GM19438 (cell line): Measurements from ENCODE around the gene TMEM223.
A peak's percentile ranks its signal among the peaks of the same experiment; 100 is the strongest.
"Not testable (repeated sequence)": the region's sequence is repeated elsewhere in the genome, so short reads cannot be mapped to it uniquely, and the experiment has no call there.

Experiments used
- ATAC-seq: cut with Tn5 transposase; IDR thresholded peaks from one replicate; pipeline ENCODE4 v1.9.1; 2021; ENCODE audit warnings: low read depth; ENCODE audit not compliant: unreplicated experiment

The TMEM223 gene, protein sequence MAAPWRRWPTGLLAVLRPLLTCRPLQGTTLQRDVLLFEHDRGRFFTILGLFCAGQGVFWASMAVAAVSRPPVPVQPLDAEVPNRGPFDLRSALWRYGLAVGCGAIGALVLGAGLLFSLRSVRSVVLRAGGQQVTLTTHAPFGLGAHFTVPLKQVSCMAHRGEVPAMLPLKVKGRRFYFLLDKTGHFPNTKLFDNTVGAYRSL

DNA sequence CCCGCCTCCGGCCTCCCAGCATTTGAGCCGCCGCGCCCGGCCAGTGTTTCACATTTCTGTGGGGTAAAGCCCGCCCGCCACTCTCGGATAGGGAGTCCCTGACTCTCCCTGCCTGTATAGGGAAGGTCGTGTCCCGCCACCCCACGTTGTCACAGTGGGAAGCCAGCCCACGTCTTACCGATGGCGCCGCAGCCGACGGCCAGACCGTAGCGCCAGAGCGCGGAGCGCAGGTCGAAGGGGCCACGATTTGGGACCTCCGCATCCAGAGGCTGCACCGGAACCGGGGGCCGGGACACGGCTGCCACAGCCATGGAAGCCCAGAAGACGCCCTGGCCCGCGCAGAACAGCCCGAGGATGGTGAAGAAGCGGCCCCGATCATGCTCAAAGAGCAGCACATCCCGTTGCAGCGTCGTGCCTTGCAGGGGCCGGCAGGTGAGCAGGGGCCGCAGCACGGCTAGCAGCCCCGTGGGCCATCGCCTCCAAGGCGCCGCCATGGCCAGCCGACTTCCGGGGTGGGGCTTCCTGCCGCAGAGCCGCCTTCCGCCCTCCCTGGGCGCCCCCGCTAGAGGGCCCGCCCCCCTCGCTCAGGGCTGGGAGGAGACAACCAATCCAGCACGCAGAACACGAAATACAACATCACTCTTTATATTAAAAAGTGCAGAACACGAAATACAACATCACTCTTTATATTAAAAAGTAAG is at the start of gene TMEM223:
TSS of gene TMEM223 (minus strand) at position 506 of the 701 bp plus-strand sequence. CDS start at position 494, 12 bp downstream.
- peak; percentile 57 for ATAC-seq

DNA sequence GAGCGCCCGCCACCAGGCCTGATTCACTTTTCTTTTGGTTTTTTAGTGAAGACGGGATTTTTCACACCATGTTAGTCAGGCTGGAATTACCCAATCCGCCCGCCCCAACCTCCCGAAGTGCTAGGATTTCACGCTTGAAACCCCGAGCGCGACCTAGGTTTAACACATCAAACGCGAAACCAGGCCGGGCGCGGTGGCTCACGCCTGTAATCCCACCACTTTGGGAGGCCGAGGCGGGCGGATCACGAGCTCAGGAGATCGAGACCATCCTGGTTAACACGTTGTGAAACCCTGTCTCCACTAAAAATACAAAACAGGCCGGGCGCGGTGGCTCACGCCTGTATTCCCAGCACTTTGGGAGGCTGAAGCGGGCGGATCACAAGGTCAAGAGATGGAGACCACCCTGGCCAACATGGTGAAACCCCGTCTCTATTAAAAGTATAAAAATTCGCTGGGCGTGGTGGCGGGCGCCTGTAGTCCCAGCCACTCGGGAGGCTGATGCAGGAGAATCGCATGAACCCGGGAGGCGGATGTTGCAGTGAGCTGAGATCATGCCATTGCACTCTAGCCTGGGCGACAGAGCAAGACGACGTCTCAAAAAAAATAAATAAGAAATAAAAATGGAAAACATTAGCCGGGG is 49.0 kb upstream of the TMEM223 start:
- not testable (repeated sequence) for ATAC-seq

DNA sequence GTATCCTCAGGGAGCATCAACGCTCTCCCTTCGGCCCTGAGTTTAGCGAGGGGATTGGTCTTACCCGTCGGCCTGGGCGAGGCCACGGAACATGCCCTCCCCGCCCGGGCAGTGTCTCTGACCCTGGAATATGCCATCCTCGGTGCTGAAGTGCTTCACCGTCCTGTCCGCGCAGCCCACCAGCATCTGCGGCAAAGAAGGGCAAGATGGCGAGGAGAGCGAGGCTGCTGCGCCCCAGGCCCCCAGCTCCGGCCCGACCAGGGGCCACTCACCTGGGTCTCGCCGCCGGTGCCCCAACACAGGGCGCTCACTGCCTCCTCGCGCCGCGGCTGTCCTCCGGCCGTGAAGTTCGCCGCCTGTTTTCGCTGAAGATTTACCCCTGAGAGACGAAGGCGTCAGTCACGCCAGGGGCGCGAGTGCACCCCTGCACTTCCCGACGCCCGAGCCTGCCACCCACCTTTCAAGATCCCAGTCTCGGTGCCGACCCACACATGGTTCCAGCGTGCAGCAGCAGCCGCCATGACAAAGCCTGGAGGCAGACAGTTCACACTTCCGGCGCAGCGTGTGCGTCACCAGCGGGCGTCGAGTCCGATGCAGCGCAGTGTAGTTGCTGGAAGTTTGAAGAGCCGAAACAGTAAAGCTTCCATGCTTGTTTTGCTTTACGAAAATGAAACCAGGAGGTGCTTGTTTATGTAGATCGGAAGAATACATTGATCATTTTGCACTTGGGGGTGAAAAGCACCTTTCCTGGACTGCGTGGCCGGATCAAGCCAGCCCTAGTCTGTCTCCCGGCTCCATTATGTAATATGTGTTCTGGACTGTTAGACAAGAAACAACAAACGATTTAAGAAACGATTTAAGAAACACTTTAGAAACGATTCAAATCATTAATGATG is 47.5 kb upstream of the TMEM223 start, which contains the start of gene WDR74:
TSS of gene WDR74 (minus strand) at position 541 of the 896 bp plus-strand sequence. CDS start at position 521, 20 bp downstream.
- peak; percentile 47 for ATAC-seq

DNA sequence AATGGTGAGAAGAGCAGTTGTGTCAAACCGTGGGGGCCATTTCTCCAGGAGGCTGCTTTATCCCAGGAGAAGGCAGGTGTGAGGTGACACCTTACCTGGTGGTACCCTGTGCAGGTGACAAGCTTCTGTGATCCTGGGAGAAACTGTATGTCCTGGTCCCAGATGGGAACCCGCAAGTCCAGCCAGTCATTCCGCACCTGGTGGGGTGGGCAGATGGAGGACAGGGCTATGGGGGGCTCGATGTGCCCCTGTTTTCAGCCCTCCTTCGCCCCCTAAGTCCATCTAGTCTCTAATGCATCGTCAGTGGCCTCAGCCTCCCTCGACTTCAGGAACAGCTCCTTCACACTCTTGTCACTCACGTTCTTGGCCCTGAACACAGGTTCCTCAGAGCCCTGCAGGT is 43.5 kb upstream of the TMEM223 start:
- ATAC-seq = no peak

DNA sequence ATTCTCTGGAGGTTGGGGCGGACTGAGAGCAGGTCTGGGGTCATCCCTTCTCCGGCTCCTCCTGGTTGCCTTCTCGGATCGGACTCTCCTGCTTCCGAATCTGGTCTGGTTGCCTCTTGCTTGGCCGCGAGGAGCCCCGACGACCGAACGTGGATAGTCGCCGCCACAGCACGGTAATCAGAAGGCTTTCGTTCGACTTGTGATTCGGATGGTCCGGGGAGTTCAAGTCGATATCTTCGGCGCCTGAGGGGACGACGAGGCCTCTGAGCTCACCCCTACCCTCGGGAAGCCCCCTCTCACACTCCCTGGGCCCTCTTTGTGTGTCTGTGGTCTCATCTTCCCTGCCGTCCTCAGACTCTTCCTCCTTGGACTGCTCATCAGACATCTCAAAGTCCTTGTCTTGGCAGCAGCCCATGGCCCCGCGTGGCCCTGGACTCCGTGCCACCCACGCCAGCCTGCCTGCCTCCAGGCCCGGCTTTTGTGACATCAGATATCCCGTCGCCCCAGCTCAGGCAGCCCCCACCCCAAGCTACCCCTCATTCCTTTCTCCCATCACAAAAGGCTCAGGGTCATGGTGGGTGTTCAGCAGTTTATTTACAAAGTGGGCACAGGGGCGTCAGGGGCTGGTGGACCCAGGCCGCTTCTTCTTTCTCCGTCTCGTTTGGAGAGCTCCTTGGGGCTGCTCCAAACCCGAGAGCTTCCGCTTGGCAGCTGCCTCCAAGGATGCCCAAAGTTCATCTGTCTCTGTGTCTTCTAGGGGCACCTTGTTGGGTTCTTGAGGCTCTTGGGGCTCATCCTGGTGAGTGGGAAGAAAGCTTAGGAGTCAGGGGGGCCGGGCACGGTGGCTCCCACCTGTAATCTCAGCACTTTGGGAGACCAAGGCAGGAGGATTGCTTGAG is 40.8 kb upstream of the TMEM223 start, which contains the start of gene TEX54:
TSS of gene TEX54 (minus strand) at position 506 of the 899 bp plus-strand sequence.
- ATAC-seq = no peak

DNA sequence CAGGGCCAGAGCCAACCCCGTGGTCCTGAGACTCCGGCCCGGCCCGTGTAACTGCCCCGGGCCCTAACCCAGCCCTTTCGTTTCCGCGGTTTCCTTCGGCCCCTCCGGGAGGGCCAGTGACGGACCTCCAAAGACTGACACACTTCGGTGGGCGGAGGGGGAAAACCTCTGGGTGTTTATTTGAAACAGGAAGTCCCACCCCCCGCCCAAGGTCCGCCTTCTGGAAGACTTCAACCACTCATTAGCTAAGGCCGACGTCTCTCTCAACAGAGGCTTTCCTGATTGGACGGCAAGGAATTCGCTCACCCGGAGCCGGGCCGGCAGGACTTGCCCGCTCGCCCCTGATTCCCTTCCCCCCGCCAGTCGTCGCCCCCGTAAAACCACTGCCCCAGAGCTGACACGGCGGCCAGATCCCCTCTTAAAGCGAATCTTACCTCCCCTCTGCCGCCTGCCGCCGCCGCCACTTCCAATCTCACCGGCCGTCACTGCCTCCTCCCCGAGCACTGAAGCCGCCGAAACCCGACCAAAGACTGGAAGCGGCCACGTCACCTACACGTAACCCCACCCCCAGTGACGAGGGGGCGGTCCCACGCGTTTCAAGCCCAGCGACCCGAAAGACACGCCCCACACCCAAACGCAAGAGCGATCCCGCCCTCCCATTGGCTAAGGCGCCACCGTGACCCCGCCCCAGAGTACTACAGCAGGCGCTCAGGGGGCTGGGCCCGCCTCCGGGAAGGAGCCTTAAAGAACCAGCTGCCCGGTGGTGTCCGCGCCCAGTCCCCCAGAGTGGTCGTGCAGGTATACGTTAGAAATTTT is 39.9 kb upstream of the TMEM223 start, which contains the start of gene STX5:
TSS of gene STX5 (minus strand) at position 532 of the 816 bp plus-strand sequence. CDS start 808 bp downstream, outside the sequence.
- ATAC-seq = peak; percentile 79

DNA sequence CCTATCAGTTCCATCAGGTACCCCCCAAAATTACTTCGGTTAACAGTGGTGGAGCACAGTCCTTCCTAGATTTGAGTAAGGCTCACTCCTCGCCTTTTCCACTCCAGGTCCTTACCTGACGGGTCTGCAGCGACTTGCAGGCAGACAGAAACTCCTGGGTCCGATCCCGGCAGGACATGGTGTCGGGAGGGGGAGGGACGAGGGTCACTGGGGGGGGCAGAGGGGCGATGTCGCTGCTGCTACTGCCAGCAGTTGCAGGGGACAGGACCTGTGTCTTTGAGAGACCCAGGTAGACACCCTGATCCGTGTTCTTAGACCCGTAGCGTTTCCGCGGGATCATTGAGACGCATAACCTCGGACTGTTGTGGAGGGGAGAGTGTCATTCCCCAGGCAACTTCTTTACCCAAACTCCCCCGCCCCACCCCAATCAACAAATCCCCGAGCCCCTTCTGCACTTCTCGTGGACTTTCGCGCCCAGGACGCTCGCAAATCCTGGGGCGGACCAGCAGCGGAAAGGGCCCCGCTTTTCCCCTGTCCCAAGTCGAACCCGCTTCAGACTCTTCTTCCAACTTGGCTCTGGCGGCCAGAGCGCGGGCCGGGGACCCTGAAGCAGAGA is 39.2 kb upstream of the TMEM223 start:
- ATAC-seq = no peak

DNA sequence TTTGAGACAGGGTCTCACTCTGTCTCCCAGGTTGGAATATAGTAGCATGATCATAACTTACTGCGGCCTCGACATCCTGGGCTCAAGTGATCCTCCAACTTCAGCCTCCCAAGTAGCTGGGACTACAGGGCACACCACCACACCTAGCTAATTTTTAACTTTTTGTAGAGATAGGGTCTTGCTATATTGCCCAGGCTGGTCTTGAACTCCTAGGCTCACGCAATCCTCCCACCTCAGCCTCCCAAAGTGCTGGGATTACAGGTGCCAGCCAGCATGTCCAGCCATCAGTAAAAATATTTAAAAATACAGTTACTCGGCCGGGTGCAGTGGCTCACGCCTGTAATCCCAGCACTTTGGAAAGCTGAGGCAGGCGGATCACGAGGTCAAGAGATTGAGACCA is 36.3 kb upstream of the TMEM223 start:
- ATAC-seq = not testable (repeated sequence)

DNA sequence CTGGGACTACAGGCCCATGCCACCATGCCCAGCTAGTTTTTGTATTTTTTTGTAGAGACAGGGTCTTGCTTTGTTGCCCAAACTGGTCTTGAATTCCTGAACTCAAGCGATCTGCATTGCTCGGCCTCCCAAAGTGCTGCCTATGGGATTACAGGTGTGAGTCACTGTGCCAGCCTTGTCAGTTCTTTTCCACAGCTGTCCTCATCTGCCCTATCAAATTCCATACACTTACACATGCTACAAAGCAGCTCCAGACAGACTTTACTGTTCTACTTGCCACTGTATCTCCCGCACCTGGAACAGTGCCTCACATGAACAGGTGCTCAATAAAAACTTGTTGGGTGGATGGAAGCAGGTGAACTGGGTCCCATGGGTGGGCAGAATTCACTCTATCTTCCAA is 31.9 kb upstream of the TMEM223 start:
- no peak for ATAC-seq

DNA sequence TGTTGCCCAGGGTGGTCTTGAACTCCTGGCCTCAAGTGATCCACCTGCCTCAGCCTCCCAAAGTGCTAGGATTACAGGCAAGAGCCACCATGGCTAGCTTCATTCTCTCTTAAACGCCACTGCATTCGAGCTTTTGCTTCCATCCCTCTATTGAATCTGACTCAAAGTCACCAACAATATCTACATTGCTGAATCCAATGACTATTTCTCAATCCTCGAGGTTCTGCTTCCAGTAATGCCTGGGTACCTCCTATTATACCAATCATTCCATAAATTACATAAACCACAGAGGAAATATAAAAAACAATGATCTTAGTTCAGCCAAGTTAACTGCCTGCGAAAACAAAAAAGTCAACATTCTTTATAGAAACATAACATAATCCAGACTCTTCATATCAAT is 25.3 kb upstream of the TMEM223 start:
- no peak for ATAC-seq

DNA sequence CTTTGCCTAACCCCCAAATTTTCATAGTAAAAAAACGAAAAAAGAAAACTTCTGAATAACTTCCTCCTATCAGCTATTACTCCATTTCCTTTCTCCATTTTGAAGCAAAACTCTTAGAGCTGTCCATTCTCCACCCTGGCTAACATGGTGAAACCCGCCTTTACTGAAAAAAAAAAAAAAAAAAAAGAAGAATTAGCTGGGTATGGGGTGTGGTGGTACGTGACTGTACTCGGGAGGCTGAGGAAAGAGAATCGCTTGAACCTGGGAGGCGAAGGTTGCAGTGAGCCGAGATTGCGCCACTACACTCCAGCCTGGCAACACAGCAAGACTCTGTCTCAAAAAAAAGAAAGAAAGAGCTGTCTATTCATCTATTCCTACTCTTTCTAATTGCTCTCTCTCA is 24.8 kb upstream of the TMEM223 start:
- ATAC-seq = no peak

DNA sequence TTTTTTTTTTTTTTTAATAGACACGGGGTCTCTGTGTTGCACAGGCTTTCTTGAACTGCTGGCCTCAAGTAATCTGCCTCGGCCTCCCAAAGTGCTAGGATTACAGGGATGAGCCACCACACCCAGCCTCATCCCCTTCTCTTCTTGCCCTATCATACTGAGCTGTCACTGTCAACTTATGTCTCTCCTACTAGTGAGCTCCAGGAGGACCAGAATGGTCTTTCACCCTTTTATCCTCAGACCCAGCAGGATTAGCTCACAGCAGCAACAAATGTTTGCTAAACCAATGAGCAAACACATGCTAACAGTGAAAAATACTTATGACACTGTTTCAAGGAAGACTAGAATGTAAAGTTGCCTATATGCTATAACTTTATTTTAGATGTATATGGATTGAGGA is 19.9 kb upstream of the TMEM223 start:
- no peak for ATAC-seq

DNA sequence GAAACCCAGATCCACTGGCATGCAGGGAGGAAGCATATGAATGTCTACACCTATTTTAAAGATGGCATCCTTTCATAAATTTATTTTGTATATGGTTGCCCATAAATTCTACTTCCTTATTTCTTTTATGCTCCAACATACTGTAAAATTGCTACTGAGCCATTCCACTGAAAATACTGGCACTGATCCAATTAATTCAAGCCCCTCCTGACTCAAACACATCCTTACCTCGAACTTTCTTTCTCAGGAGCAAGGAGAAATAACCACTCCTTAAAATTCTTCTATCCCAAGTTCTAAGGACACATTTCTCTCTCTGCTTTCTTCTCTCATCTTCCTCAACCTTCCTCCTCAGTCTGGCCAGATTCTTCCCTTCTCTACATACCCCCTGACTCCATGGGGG is 18.9 kb upstream of the TMEM223 start:
- ATAC-seq = no peak

DNA sequence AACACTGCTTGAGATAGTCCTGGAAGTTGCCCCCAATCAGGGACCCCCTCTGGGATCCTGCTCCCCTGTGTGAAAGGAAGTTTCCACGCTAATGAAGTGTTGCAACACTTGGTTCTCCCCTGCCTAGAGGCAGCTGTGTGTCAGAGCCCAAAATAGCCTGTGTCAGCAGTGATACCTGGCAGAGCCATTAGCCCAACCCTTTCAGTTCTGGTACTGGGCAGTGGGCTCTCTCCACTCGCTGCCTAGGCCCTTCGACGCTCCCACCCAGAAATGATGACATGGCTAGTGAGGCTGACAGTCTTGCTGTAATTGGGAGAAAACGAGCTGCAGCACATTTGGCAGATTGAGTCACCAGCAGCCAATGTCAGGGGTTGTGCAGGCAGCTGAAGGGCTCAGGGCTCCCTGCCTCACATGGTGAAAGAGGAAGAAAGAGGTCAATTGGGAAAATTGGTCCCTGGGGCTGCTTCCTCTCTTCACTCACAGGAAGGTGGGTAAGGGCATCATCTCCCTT is 14.9 kb upstream of the TMEM223 start:
- no peak for ATAC-seq

DNA sequence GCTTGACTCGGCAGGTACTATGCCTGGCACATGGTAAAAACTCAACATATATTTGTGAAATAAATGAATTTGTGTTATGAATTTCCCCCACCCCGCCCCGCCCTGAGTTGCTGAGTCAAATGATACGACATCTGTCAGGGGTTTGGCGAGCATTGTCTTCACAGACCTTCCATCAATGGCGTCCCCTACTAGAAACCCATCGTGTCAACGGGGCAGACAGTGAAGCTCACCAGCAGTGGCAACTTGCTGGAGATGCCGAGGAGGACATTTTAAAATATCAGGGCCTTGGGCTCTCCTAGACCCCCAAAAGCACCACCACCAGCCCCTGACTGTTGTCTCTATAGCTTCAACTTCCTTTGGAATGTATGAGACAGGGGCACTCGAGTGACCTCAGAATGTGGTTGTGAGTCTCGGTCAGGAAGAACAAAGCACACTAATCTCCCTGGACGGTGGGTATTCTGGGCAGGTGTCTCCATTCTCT is 14.2 kb upstream of the TMEM223 start:
- no peak for ATAC-seq

DNA sequence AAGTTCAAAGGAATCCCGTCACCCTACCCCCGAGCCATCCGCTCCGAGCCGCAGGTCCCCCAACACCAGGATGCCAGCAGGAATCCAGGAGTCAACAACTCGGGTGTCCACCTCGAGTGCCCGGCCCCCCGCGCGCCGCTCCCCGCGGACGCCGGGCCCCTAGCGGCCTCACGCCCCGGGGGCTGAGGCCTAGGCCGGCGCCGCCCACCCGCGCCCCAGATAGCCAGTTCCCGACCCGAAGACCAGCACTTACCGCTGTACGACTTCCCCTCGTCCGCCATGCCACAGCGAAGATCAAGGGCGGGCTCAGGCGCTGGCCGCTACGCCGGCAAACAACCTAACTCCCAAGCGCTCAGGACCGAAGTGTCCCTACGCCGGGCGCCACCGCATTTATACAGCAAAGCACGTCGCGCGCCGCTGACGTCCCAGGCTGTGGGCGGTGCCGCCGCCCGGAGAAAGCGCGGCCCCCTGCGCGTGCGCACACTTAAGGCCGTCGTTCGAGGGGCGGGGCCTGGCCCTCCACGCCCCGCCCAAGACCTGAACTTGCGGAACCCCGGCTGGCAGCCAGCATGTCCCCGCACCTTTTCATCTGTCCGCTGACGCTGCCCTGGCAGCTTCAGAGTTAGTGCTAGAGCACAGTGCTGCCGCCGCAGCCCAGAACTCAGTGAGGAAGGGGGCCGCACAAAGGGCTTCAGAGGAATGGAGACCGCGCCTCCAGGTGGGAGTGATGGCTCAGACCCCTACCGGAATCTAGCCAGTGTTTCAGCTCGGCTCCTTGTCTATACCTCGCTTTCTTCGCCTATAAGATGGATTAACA is 13.5 kb upstream of the TMEM223 start, which contains the start of gene NXF1:
TSS of gene NXF1 (minus strand) at position 365 of the 817 bp plus-strand sequence. CDS start at position 281, 84 bp downstream.
- ATAC-seq = peak; percentile 73
